ENCODE results near the gene BPIFB3. TPM values are rescaled to one million over a fixed set of nuclear protein-coding genes. Genes with fewer than 3 reads are reported as not detected.

Gene BPIFB3
- total and polyA plus RNA-seq, 2 donors: not detected

DNA sequence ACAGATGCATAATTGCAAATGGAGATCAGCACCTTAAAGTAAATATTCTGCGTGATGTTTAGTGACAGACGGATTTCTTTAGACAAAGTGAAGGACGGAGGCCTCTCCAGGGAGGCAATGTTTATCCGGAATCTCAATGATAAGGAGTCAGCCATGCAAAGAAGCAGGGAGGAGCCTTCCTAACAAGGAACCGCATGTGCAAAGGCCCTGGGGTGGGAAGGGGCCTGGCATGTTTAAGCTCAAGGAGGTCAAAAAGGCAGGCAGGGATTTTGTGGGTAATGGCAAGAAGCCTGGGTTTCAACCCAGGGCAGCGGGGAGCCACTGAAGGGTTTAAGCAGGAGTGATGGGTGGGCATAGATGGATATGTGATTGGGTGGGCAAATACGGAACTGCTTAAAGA, 678 bp downstream of the BPIFB3 start:
- no peak for DNase-seq (ENCODE audit: extremely low spot score)
- Histone ChIP-seq H3K36me3 (ENCODE audit: insufficient read depth) (no peaks in the 10 kb centered on the region), H3K4me1 (ENCODE audit: insufficient read depth) (no peaks in the 10 kb centered on the region), H3K27ac (ENCODE audit: low read depth) (no peak overlapping the region), H3K4me3 (ENCODE audit: low read depth, low read length) (no peak overlapping the region)
- WGBS: 78% methylated on average over 7 of the region's 7 CpGs

DNA sequence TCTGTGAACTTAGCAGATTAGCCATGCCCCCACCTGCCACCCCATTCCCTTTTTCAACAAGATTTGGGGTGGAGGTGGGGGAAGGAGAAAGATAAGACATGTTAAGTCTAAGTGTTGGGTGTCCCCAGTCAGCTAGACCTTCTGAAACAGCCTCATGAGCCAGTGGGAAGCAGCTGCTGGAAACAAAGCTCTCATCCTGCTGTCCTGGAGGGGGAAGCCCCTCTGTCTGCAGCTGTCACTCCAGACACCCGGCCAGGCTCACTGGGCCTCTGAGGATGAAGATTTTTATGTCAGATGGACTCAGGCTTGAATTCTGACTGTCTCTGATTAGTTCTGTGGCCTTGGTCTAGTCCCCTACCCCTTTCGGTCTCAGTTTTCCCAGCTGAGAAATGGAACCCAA, 1.1 kb downstream of the BPIFB3 start:
- Histone ChIP-seq H3K27ac (ENCODE audit: low read depth) (no peak overlapping the region), H3K4me3 (ENCODE audit: low read depth, low read length) (no peak overlapping the region), H3K4me1 (ENCODE audit: insufficient read depth) (no peaks in the 10 kb centered on the region), H3K36me3 (ENCODE audit: insufficient read depth) (no peaks in the 10 kb centered on the region)
- WGBS: 84% methylated on average over 2 of the region's 2 CpGs
- no peak for DNase-seq (ENCODE audit: extremely low spot score)

DNA sequence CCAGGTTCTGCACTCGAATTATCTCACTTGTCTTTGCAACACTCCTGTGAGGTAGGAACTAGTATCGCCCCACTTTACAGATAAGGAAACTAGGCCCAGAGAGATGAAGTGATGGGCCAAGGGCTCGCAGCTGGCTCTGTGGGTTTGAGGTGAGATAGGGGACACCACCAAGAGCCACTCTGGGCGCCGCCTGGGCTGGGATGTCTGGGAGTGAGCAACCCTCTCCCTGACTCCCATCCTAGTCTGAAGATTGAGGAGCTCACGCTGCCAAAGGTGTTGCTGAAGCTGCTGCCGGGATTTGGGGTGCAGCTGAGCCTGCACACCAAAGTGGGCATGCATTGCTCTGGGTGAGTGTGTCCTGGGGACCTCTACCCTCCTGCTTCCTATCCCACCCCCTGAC, 5.4 kb downstream of the BPIFB3 start:
- no peak overlapping the region for H3K4me3 ChIP-seq (ENCODE audit: low read depth, low read length)
- H3K4me1 ChIP-seq (ENCODE audit: insufficient read depth): no peaks in the 10 kb centered on the region
- 80% methylated on average over 7 of the region's 7 CpGs for WGBS
- DNase-seq (ENCODE audit: extremely low spot score): no peak
- H3K36me3 ChIP-seq (ENCODE audit: insufficient read depth): no peaks in the 10 kb centered on the region
- H3K27ac ChIP-seq (ENCODE audit: low read depth): no peak overlapping the region

DNA sequence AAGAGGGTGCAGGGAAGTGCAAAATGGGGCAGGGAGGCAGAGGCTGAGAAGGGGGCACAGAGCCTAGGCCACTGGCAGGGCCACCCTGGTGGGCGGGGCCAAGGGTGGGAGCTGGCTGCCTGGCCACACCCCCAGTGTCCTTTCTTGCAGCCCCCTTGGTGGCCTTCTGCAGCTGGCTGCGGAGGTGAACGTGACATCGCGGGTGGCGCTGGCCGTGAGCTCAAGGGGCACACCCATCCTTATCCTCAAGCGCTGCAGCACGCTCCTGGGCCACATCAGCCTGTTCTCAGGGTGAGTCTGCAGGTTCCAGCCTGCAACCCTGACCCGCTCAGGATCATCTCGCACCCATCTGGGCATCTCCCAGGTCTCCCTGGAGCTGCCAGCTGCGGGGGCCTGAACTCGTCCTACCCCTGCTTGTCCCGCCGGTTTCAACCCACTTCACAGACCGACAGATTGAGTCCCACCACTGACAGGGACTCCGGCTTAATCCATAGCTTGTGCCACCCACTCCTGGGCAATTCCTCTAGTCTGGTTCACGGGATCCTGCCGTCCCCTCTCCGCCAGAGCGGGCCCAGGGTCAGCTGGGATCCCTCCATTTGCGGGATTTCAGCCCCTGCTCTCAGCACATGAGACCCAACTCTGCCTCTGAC, 6.2 kb downstream of the BPIFB3 start:
- 88% methylated on average over 22 of the region's 22 CpGs for WGBS
- H3K27ac ChIP-seq (ENCODE audit: low read depth): no peak overlapping the region
- no peaks in the 10 kb centered on the region for H3K4me1 ChIP-seq (ENCODE audit: insufficient read depth)
- no peaks in the 10 kb centered on the region for H3K36me3 ChIP-seq (ENCODE audit: insufficient read depth)
- DNase-seq (ENCODE audit: extremely low spot score): no peak
- no peak overlapping the region for H3K4me3 ChIP-seq (ENCODE audit: low read depth, low read length)

DNA sequence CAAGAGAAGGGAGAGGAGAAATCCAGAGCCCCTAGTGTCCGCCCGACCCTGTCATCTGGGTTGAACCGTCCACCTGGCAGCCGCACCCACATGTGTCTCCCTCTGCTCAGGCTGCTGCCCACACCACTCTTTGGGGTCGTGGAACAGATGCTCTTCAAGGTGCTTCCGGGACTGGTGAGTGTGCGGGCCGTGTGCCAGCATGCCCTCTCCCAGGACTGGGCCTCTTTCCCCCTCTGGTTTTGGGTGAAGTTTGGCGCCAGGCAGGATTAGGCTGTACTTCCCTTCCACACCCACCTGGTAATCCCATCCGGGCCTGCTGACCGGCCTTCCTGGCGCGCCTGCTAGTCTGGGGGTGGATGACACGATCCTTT, 7.9 kb downstream of the BPIFB3 start:
- no peak overlapping the region for H3K27ac ChIP-seq (ENCODE audit: low read depth)
- no peaks in the 10 kb centered on the region for H3K36me3 ChIP-seq (ENCODE audit: insufficient read depth)
- H3K4me3 ChIP-seq (ENCODE audit: low read depth, low read length): no peak overlapping the region
- WGBS: 78% methylated on average over 14 of the region's 14 CpGs
- no peak for DNase-seq (ENCODE audit: extremely low spot score)
- no peaks in the 10 kb centered on the region for H3K4me1 ChIP-seq (ENCODE audit: insufficient read depth)

DNA sequence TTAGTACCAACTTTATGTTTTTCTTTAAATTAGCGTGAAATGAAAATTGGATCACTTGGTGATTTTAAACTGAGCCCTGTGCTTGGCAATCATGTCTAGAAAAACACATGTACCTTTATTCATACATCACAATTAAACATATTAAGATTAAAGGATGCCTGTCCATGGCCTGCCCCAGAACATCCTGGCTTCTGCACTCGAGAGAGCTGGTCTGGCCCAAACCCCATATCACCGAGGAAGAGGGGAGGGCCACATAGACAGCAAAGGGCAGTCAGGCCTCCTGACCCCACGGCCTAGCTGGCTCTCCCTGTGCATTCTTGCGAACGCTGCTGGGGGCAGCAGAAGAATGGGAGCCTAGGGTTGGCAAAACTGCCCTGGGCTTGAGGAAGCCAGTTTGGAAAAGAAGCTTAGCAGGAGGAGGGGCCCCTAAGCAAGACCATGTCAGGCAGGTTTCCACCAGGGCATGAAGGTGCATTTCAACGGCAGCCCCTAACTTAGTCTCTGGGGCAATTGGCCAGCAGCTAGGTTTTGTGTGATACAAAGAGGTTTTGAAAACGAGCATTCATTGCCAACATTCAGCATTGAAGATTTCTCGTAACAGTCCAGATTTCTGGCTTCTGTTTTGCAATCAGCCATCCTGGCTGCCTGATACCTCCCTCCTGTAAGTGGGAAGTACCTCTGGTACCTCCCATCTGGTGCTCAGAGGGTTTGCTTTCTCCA, 8.6 kb downstream of the BPIFB3 start:
- Histone ChIP-seq H3K36me3 (ENCODE audit: insufficient read depth) (no peaks in the 10 kb centered on the region), H3K27ac (ENCODE audit: low read depth) (no peak overlapping the region), H3K4me3 (ENCODE audit: low read depth, low read length) (no peak overlapping the region), H3K4me1 (ENCODE audit: insufficient read depth) (no peaks in the 10 kb centered on the region)
- 58% methylated on average over 9 of the region's 9 CpGs for WGBS
- DNase-seq (ENCODE audit: extremely low spot score): no peak

DNA sequence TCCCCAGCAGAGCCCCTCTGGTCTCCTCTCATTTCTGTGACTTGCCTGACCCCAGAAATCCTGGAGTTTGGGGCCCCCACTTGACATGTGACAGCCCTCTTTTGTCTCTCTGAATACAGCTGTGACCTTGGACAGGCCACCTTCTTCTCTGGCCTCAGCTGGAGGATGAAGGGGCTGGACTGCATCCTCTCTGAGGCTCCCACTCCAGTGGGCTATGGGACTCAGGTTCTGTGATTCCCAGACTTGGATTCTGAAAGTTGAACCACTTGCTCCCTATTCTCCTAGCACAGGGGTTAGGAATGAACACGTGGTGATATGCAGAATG, 9.1 kb downstream of the BPIFB3 start:
- WGBS: 73% methylated on average over 1 of the region's 1 CpG
- Histone ChIP-seq H3K36me3 (ENCODE audit: insufficient read depth) (no peaks in the 10 kb centered on the region), H3K4me3 (ENCODE audit: low read depth, low read length) (no peak overlapping the region), H3K27ac (ENCODE audit: low read depth) (no peak overlapping the region), H3K4me1 (ENCODE audit: insufficient read depth) (no peaks in the 10 kb centered on the region)
- DNase-seq (ENCODE audit: extremely low spot score): no peak

DNA sequence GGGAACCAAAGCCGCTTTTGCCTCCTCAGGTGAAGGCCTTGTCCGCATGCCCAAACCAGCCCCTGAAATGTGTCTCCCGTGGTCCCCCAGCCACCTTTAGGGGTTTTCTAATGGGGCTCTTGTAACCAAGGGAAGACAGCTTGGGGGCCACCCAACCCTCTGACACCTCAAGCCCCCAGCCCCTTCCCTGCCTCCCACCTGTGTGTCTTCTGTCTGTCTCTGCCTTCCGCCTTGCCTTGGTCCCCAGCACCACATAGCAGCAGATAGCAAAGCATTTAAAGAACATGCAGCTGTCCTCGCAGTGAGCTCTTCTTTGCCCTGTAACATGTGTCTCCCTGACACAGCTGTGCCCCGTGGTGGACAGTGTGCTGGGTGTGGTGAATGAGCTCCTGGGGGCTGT, 9.6 kb downstream of the BPIFB3 start:
- Histone ChIP-seq H3K4me3 (ENCODE audit: low read depth, low read length) (no peak overlapping the region), H3K36me3 (ENCODE audit: insufficient read depth) (no peaks in the 10 kb centered on the region), H3K4me1 (ENCODE audit: insufficient read depth) (no peaks in the 10 kb centered on the region), H3K27ac (ENCODE audit: low read depth) (no peak overlapping the region)
- no peak for DNase-seq (ENCODE audit: extremely low spot score)
- 90% methylated on average over 6 of the region's 6 CpGs for WGBS

DNA sequence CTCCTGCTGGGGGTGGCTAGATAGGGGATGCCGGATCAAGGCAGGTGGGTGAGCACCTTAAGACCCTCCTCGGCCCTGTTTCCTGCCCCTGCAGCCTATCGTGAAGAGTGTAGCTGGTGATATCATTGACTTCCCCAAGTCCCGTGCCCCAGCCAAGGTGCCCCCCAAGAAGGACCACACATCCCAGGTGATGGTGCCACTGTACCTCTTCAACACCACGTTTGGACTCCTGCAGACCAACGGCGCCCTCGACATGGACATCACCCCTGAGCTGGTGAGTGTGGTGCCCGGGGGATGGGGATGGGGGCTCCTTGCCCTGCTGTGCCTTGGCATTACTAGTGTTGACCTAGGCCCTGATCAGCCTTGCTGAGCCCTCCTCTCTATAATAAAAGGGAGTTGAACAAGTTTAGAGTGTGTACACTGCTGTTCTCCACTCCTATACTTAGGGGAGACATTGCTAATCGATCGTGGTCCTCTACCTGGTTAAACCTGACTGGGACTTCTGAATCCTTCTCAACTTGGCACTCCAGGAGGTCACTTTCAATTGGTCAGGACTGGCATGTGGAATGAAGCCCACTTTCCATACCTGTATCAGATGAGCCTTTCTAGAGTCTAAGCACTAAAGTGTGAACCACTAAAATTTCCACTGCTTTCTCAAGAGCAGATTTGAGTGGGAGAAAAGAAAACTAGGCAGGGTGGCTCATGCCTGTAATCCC, 11.0 kb downstream of the BPIFB3 start:
- H3K27ac ChIP-seq (ENCODE audit: low read depth): no peak overlapping the region
- 90% methylated on average over 11 of the region's 11 CpGs for WGBS
- H3K4me1 ChIP-seq (ENCODE audit: insufficient read depth): no peaks in the 10 kb centered on the region

DNA sequence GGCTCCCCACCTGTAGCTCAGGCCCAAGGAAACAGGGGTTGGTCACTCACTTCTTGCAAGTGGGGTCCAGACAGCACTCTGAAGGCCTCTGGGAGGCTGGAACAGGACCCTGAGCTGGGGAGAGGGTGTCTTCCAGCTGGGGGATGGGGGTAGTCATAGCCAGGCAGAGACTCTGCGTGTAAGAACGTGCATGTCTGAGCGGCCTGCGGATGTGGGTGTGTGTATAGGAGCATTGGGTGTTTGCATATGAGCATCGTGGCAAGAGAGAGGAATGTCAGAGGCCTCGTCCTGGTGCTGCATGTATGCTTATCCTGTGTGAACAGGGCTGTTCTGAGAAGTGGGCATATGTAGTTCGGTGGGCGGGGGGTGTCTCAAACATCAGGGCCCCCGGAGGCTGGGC, 12.1 kb downstream of the BPIFB3 start:
- 74% methylated on average over 9 of the region's 9 CpGs for WGBS
- no peak for DNase-seq (ENCODE audit: extremely low spot score)
- H3K27ac ChIP-seq (ENCODE audit: low read depth): no peak overlapping the region

More for the DNA sequence above, 11.0 kb downstream of the BPIFB3 start:
- Histone ChIP-seq H3K4me3 (ENCODE audit: low read depth, low read length) (no peak overlapping the region), H3K36me3 (ENCODE audit: insufficient read depth) (no peaks in the 10 kb centered on the region)
- DNase-seq (ENCODE audit: extremely low spot score): no peak

DNA sequence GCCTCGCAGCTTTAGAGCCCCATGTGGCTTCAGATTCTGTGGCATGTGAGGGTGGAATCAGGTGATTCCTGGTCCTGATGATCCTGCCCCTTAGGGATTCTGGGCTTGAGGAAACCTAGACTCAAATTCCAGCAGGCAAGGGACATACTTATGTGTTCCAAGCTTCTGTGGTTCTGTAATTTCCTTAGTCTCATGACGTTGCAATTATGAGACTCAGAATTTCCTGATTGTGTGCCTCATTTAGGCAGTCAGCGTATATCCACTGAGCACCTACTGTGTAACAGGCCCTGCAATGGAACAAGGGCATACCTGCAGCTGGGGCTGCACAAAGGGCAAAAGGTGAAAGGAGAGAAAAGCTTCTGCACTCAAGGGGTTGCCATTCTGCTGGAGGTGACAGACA, 14.1 kb downstream of the BPIFB3 start:
- H3K4me1 ChIP-seq (ENCODE audit: insufficient read depth): no peaks in the 10 kb centered on the region
- 74% methylated on average over 3 of the region's 3 CpGs for WGBS
- no peak overlapping the region for H3K27ac ChIP-seq (ENCODE audit: low read depth)

More for the DNA sequence above, 12.1 kb downstream of the BPIFB3 start:
- Histone ChIP-seq H3K4me1 (ENCODE audit: insufficient read depth) (no peaks in the 10 kb centered on the region), H3K36me3 (ENCODE audit: insufficient read depth) (no peaks in the 10 kb centered on the region), H3K4me3 (ENCODE audit: low read depth, low read length) (no peak overlapping the region)

DNA sequence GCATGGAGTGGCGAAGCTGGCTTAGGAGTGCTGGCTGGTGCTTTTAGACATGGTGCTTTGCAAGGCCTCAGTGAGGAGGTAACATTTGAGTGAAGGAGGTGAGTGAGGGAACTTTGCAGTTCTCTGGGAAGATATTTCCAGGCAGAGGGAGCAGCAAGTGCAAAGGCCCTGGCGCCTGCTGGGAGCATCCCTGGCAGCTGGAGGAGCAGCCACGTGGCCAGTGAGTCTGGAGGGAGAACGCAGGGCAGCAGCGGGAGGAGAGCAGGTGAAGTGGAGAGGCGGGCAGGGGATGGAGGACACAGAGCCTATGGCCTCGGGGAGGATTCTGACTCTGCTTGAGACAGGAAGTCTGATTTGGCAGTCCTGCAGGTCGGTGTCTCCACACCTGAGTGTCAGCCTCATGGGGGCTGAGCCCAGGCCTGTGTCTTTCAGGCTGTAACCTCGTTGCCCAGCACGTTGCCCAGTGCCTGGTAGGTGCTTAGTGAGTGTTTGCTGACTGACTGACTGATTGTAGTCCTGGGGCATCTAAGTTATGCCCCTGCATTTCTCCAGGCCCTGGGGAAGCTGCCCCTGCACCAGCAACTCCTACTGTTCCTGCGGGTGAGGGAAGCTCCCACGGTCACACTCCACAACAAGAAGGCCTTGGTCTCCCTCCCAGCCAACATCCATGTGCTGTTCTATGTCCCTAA, 14.7 kb downstream of the BPIFB3 start:
- H3K4me3 ChIP-seq (ENCODE audit: low read depth, low read length): no peak overlapping the region
- no peaks in the 10 kb centered on the region for H3K36me3 ChIP-seq (ENCODE audit: insufficient read depth)
- H3K27ac ChIP-seq (ENCODE audit: low read depth): no peak overlapping the region
- DNase-seq (ENCODE audit: extremely low spot score): no peak
- H3K4me1 ChIP-seq (ENCODE audit: insufficient read depth): no peaks in the 10 kb centered on the region
- 82% methylated on average over 12 of the region's 12 CpGs for WGBS

More for the DNA sequence above, 14.1 kb downstream of the BPIFB3 start:
- DNase-seq (ENCODE audit: extremely low spot score): no peak
- no peaks in the 10 kb centered on the region for H3K36me3 ChIP-seq (ENCODE audit: insufficient read depth)
- H3K4me3 ChIP-seq (ENCODE audit: low read depth, low read length): no peak overlapping the region

DNA sequence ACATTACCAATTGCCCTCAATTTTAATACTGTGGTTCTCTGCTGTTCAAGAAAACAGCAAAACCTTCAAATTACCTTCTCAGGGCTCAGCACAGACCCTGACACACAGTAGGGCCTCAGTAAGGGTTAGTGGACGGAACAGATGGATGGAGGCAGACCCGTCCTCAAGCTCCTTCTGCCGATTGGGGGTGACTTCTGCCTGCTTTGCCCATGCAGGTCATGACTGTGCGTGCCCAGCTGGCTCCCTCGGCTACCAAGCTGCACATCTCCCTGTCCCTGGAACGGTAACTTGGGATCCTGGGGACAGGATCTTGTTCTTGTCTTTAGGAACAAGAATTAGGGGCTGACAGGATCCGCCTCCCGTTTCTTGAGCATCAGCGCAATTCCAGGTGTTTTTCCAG, 16.0 kb downstream of the BPIFB3 start:
- 84% methylated on average over 9 of the region's 9 CpGs for WGBS
- Histone ChIP-seq H3K27ac (ENCODE audit: low read depth) (no peak overlapping the region), H3K4me3 (ENCODE audit: low read depth, low read length) (no peak overlapping the region), H3K36me3 (ENCODE audit: insufficient read depth) (no peaks in the 10 kb centered on the region), H3K4me1 (ENCODE audit: insufficient read depth) (no peaks in the 10 kb centered on the region)
- DNase-seq (ENCODE audit: extremely low spot score): no peak
